Stimulated activated CD4-positive, alpha-beta T cell treated with anti-CD3 and anti-CD28 coated beads, Interleukin-15, amount 100 ng/mL, for 24 hours (primary cell): ENCODE data around the gene EHBP1.
"Not testable (repeated sequence)": the region's sequence is repeated elsewhere in the genome, so short reads cannot be mapped to it uniquely, and the experiment has no call there.

Experiments
- DNase-seq: peaks from one replicate; pipeline ENCODE4 v3.0.0-alpha.2; 2020

EHBP1 gene

GRCh38 chr2:63054841-63055225 lies 349.3 kb downstream of the EHBP1 start:
- DNase-seq: peak; percentile 7

GRCh38 chr2:63055226-63056106 lies 350.0 kb downstream of the EHBP1 start:
- DNase-seq: peak; percentile 37

GRCh38 chr2:63056107-63057050 lies 350.9 kb downstream of the EHBP1 start:
- peak; percentile 58 for DNase-seq

- peak; percentile 8 for DNase-seq
Measured at GRCh38 chr2:63057249-63058143, 352.0 kb downstream of the EHBP1 start.

- DNase-seq: peak; percentile 14
Measured at GRCh38 chr2:63058144-63058920, 352.8 kb downstream of the EHBP1 start.

- DNase-seq: peak; percentile 14
Measured at GRCh38 chr2:63058921-63059792, 353.6 kb downstream of the EHBP1 start.

GRCh38 chr2:63059793-63060471 lies 354.4 kb downstream of the EHBP1 start:
- no peak for DNase-seq

GRCh38 chr2:63060472-63060991 lies 355.0 kb downstream of the EHBP1 start:
- DNase-seq: no peak

GRCh38 chr2:63064197-63064596 lies 358.7 kb downstream of the EHBP1 start:
- DNase-seq: no peak

- no peak for DNase-seq
Measured at GRCh38 chr2:63064661-63065060, 359.1 kb downstream of the EHBP1 start.

- DNase-seq: no peak
Measured at GRCh38 chr2:63066265-63066664, 360.8 kb downstream of the EHBP1 start.

- DNase-seq: no peak
Measured at GRCh38 chr2:63066838-63067237, 361.3 kb downstream of the EHBP1 start.

GRCh38 chr2:63071664-63072063 lies 366.2 kb downstream of the EHBP1 start:
- no peak for DNase-seq

- no peak for DNase-seq
Measured at GRCh38 chr2:63073994-63074393, 368.5 kb downstream of the EHBP1 start.

GRCh38 chr2:63074399-63074798 lies 368.9 kb downstream of the EHBP1 start:
- not testable (repeated sequence) for DNase-seq

- DNase-seq: peak; percentile 10
Measured at GRCh38 chr2:63078852-63079606, 373.5 kb downstream of the EHBP1 start.

- DNase-seq: no peak
Measured at GRCh38 chr2:63081404-63081803, 375.9 kb downstream of the EHBP1 start.

- DNase-seq: no peak
Measured at GRCh38 chr2:63086687-63087086, 381.2 kb downstream of the EHBP1 start.

- DNase-seq: no peak
Measured at GRCh38 chr2:63092401-63092800, 386.9 kb downstream of the EHBP1 start.
